Mesothelial cell of epicardium (in vitro differentiated cells): ENCODE results near the gene EHD2. TPM values are rescaled to one million over a fixed set of nuclear protein-coding genes. Genes with fewer than 3 reads are reported as not detected.
A peak's percentile ranks its signal among the peaks of the same experiment; 100 is the strongest.

Experiments used
- DNase-seq, 2 experiments: peaks; one replicate each; pipeline ENCODE4 v3.0.0; 2021; ENCODE audit warnings: low spot score in 2 of 2; ENCODE audit not compliant: unreplicated experiment in 2 of 2
- H3K27ac Mint-ChIP-seq: 2 replicates; pipeline ENCODE4 v1.8.0; 2021; ENCODE audit warnings: mixed read lengths
- H3K27me3 Mint-ChIP-seq: 2 replicates; pipeline ENCODE4 v1.8.0; 2021; ENCODE audit warnings: low read depth, mixed read lengths
- H3K36me3 Mint-ChIP-seq: 2 replicates; pipeline ENCODE4 v1.8.0; 2021; ENCODE audit warnings: mixed read lengths
- H3K4me1 Mint-ChIP-seq: 2 replicates; pipeline ENCODE4 v1.8.0; 2021; ENCODE audit warnings: mixed read lengths
- H3K4me3 Mint-ChIP-seq: 2 replicates; pipeline ENCODE4 v1.8.0; 2021; ENCODE audit warnings: mild to moderate bottlenecking, moderate library complexity, mixed read lengths
- H3K9me3 Mint-ChIP-seq: 2 replicates; pipeline ENCODE4 v1.8.0; 2021; ENCODE audit warnings: mixed read lengths
- CTCF ChIP-seq: fragments of 200-600 bp; sonication (generic); IDR thresholded peaks from one replicate; pipeline ENCODE4 v1.5.0; 2021; ENCODE audit warnings: antibody characterized with exemption; ENCODE audit not compliant: unreplicated experiment
- total RNA-seq: library from RNA; stranded (reverse); gene quantifications from 3 replicates; pipeline ENCODE4 v1.2.1, GENCODE V29; 2021

The EHD2 gene
- total RNA-seq, 1 donor from 2014 or later, result 39.2 TPM

- Mint-ChIP-seq H3K36me3 (peaks cover 32% of the 10 kb centered on the region), H3K27me3 (no peaks in the 10 kb centered on the region), H3K4me1 (no peaks in the 10 kb centered on the region), H3K9me3 (no peaks in the 10 kb centered on the region), H3K4me3 (no peak overlapping the region), H3K27ac (no peak overlapping the region)
- TF ChIP-seq CTCF, result no peak
- DNase-seq, result no peak
These were observed 33.8 kb upstream of the EHD2 start for GRCh38 chr19:47679251-47679900.

- Mint-ChIP-seq H3K27ac (no peak overlapping the region), H3K9me3 (no peaks in the 10 kb centered on the region), H3K36me3 (peaks cover 25% of the 10 kb centered on the region), H3K4me3 (no peak overlapping the region), H3K27me3 (no peaks in the 10 kb centered on the region), H3K4me1 (no peaks in the 10 kb centered on the region)
- no peak for TF ChIP-seq CTCF
- no peak for DNase-seq
These were observed 33.0 kb upstream of the EHD2 start for GRCh38 chr19:47679922-47680857.

GRCh38 chr19:47680858-47681332 is 32.3 kb upstream of the EHD2 start:
- no peak overlapping the region for H3K4me3 Mint-ChIP-seq
- H3K27me3 Mint-ChIP-seq, result no peaks in the 10 kb centered on the region
- H3K4me1 Mint-ChIP-seq, result no peaks in the 10 kb centered on the region
- no peak overlapping the region for H3K27ac Mint-ChIP-seq
- H3K36me3 Mint-ChIP-seq, result peaks cover 27% of the 10 kb centered on the region
- no peak for TF ChIP-seq CTCF
- no peaks in the 10 kb centered on the region for H3K9me3 Mint-ChIP-seq
- no peak for DNase-seq

- Mint-ChIP-seq H3K27me3 (no peaks in the 10 kb centered on the region), H3K27ac (peak overlapping the region; percentile 64), H3K4me3 (no peak overlapping the region), H3K36me3 (peaks cover 27% of the 10 kb centered on the region), H3K4me1 (no peaks in the 10 kb centered on the region), H3K9me3 (no peaks in the 10 kb centered on the region)
- no peak for TF ChIP-seq CTCF
- DNase-seq, result no peak
These were observed 31.8 kb upstream of the EHD2 start for GRCh38 chr19:47681388-47681787.

GRCh38 chr19:47681936-47682335 is 31.3 kb upstream of the EHD2 start:
- H3K27ac Mint-ChIP-seq, result no peak overlapping the region
- peaks cover 25% of the 10 kb centered on the region for H3K36me3 Mint-ChIP-seq
- no peak overlapping the region for H3K4me3 Mint-ChIP-seq
- DNase-seq, result no peak
- H3K4me1 Mint-ChIP-seq, result no peaks in the 10 kb centered on the region
- no peaks in the 10 kb centered on the region for H3K9me3 Mint-ChIP-seq
- no peak for TF ChIP-seq CTCF
- no peaks in the 10 kb centered on the region for H3K27me3 Mint-ChIP-seq
